OCI-LY7 (cell line): ENCODE results near the gene ZNF644.

Source experiments
- CTCF ChIP-seq: fragments of 200-600 bp; sonication (generic); conservative IDR thresholded peaks from 2 replicates; pipeline ENCODE4 v1.5.1; 2014; ENCODE audit warnings: mild to moderate bottlenecking, antibody characterized with exemption, low read length, moderate library complexity, mixed read lengths
- EZH2phosphoT487 ChIP-seq: fragments of 200-600 bp; sonication (generic); IDR thresholded peaks from 2 replicates; pipeline ENCODE4 v1.6.1; 2018; ENCODE audit warnings: low read depth, borderline replicate concordance, mild to moderate bottlenecking, mixed run types, antibody characterized with exemption, low read length, moderate library complexity, mixed read lengths

GRCh38 chr1:91015358-91015780 lies 6.5 kb downstream of the ZNF644 start:
- TF ChIP-seq CTCF (no peak), EZH2phosphoT487 (no peak)
